Endothelial cell of umbilical vein (primary cell): ENCODE measurements around the gene ZGLP1. TPM values are rescaled to one million over a fixed set of nuclear protein-coding genes. Genes with fewer than 3 reads are reported as not detected.

Experiments used
- BruUV-seq: library from RNA; stranded (reverse); fragments of 400-500 nt; replicated peaks from 2 replicates; lab custom pipeline; 2021; lab: Mats Ljungman, UMichigan
- CTCF ChIA-PET: fragments of 300-600, 350-600 bp; sonication (Branson Sonifier 250); formaldehyde crosslinking; loops from one replicate; lab custom pipeline; 2021; ENCODE audit warnings: antibody characterized with exemption, inconsistent platforms; lab: Charles Lee
- POLR2A ChIA-PET: fragments of 300-600, 350-600 bp; sonication (Branson Sonifier 250); formaldehyde crosslinking; loops from one replicate; lab custom pipeline; 2021; ENCODE audit warnings: antibody characterized with exemption, inconsistent platforms; lab: Charles Lee
- DNase-seq: peaks from one replicate; pipeline ENCODE4 v3.0.0-alpha.2; 2011; ENCODE audit warnings: low read depth, low spot score
- FAIRE-seq: peaks from 2 replicates; lab custom pipeline; 2011; peaks lifted over from hg19 to GRCh38; lab: Jason Lieb, UNC
- H2AFZ ChIP-seq: 2 replicates; pipeline ENCODE4 v1.6.0; 2012; ENCODE audit warnings: low read depth, low read length, control low read depth, inconsistent platforms
- H3K27ac ChIP-seq: 2 replicates; pipeline ENCODE4 v1.5.1; 2011; ENCODE audit warnings: low read depth, mild to moderate bottlenecking, control low read depth, low read length, moderate library complexity; ENCODE audit not compliant: insufficient read depth
- H3K27me3 ChIP-seq, 2 experiments: 2 replicates each; pipeline versions ENCODE4 v1.6.0 to v1.6.1; 2011; ENCODE audit warnings: low read length in 2 of 2, mixed read lengths in 1 of 2; ENCODE audit not compliant: control insufficient read depth in 2 of 2, insufficient read depth in 2 of 2
- H3K36me3 ChIP-seq, 2 experiments: 2 replicates in 1 of 2; 3 replicates in 1 of 2; pipeline ENCODE4 v1.5.1; 2011; ENCODE audit warnings: low read length in 2 of 2, mild to moderate bottlenecking in 1 of 2, moderate library complexity in 1 of 2; ENCODE audit not compliant: control insufficient read depth in 2 of 2, insufficient read depth in 2 of 2; ENCODE audit errors: extremely low read depth in 1 of 2
- H3K4me1 ChIP-seq: 3 replicates; pipeline ENCODE4 v1.5.1; 2011; ENCODE audit warnings: mild to moderate bottlenecking, low read length; ENCODE audit not compliant: control insufficient read depth, insufficient read depth; ENCODE audit errors: extremely low read depth
- H3K4me2 ChIP-seq: 2 replicates; pipeline ENCODE4 v1.6.1; 2011; ENCODE audit warnings: low read length, control low read depth, mixed read lengths; ENCODE audit not compliant: insufficient read depth
- H3K4me3 ChIP-seq, 3 experiments: fragments of 200-600 bp in 1 of 3; sonication (generic), shearing (Covaris generic) in 1 of 3; replicated peaks in 1 of 3; 2 replicates each; pipeline ENCODE4 v1.5.1; 2011 to 2016; ENCODE audit warnings: control low read depth in 3 of 3, low read length in 3 of 3, mild to moderate bottlenecking in 2 of 3, inconsistent platforms in 1 of 3, low read depth in 1 of 3, moderate library complexity in 1 of 3; ENCODE audit not compliant: insufficient read depth in 1 of 3
- H3K79me2 ChIP-seq: 2 replicates; pipeline ENCODE4 v1.6.0; 2012; ENCODE audit warnings: low read length, inconsistent platforms; ENCODE audit not compliant: control insufficient read depth, insufficient read depth
- H3K9ac ChIP-seq: replicated peaks from 2 replicates; pipeline ENCODE3; 2011; ENCODE audit warnings: low read length, control low read depth; ENCODE audit not compliant: insufficient read depth; ENCODE audit errors: extremely low read depth
- H3K9me1 ChIP-seq: replicated peaks from 3 replicates; pipeline ENCODE4 v1.6.0; 2011; ENCODE audit warnings: mild to moderate bottlenecking, low read length; ENCODE audit not compliant: control insufficient read depth, insufficient read depth; ENCODE audit errors: extremely low read depth
- H3K9me3 ChIP-seq: replicated peaks from 2 replicates; pipeline ENCODE4 v1.5.1; 2012; ENCODE audit warnings: low read length, inconsistent platforms; ENCODE audit not compliant: control insufficient read depth, insufficient read depth
- H4K20me1 ChIP-seq: replicated peaks from 2 replicates; pipeline ENCODE3; 2011; ENCODE audit warnings: mild to moderate bottlenecking, low read length; ENCODE audit not compliant: control insufficient read depth, insufficient read depth; ENCODE audit errors: extremely low read depth
- CTCF ChIP-seq, 2 donors: IDR thresholded peaks; 1 replicate in 1 of 2; 2 replicates in 1 of 2; pipeline ENCODE4 v1.5.1; 2011; ENCODE audit warnings: low read length in 2 of 2, mild to moderate bottlenecking in 2 of 2, moderate library complexity in 2 of 2, control low read depth in 1 of 2, inconsistent platforms in 1 of 2, low read depth in 1 of 2; ENCODE audit not compliant: insufficient read depth in 1 of 2; ENCODE audit errors: extremely low read depth in 1 of 2
- FOS ChIP-seq: IDR thresholded peaks from 2 replicates; pipeline ENCODE4 v1.6.1; 2011; ENCODE audit warnings: mild to moderate bottlenecking, low read length, moderate library complexity, borderline replicate concordance; ENCODE audit not compliant: insufficient read depth
- MAX ChIP-seq: IDR thresholded peaks from 2 replicates; pipeline ENCODE4 v1.6.1; 2011; ENCODE audit not compliant: insufficient read depth, insufficient read length
- MYC ChIP-seq: IDR thresholded peaks from one replicate; pipeline ENCODE4 v1.6.1; 2011; ENCODE audit warnings: mild to moderate bottlenecking, low read depth, low read length
- dilution Hi-C: fragments of 300-500 bp; cut with MboI; formaldehyde crosslinking; loops from one replicate; pipeline ENCODE4 v1.15.0; 2019; ENCODE audit warnings: low sequenced_read_pairs; ENCODE audit not compliant: extremely low pct_ligation_motif_present
- intact Hi-C: fragments of 100-400 bp; cut with micrococcal nuclease; formaldehyde crosslinking; loops from one replicate; pipeline ENCODE4 v1.10.0; 2022
- polyA plus RNA-seq, 4 experiments: library from polyadenylated mRNA; depleted of rRNA in 3 of 4; stranded (reverse) in 3 of 4; unstranded in 1 of 4; fragments of >200 nt; gene quantifications; 2 replicates each; pipeline versions ENCODE4 v1.2.1 to v1.2.3, GENCODE V29; 2011 to 2012; ENCODE audit warnings: missing spikeins in 1 of 4
- total RNA-seq: library from RNA; stranded (reverse); gene quantifications from 2 replicates; pipeline ENCODE4 v1.2.3, GENCODE V29; 2021

The ZGLP1 gene
- total and polyA plus RNA-seq, 2 donors (not counting 3 experiments of a cell fraction or from before 2014, with no cell fraction given), result 1.6 to 2.9 TPM

- FAIRE-seq, result peak; percentile 84
- DNase-seq, result peak; percentile 90
- no peaks in the 10 kb centered on the region for H3K36me3 ChIP-seq
- no peaks in the 10 kb centered on the region for H3K27me3 ChIP-seq
- peak; percentile 88 to 93 for TF ChIP-seq CTCF (IDR thresholded peaks at IDR 0.05; ENCODE audit: extremely low read depth in 1 of 2, insufficient read depth in 1 of 2, low read depth in 1 of 2, low read length in 2 of 2)
- no peak for TF ChIP-seq FOS
- no peak for TF ChIP-seq MYC
- peak; percentile 11 for TF ChIP-seq MAX
- dilution Hi-C loops, result no loop called here
- no peak overlapping the region for H3K4me3 ChIP-seq
- H3K9me3 ChIP-seq, result no peaks in the 10 kb centered on the region
- CTCF ChIA-PET, result interaction anchor here (0.6 to 9.0 kb wide), 34 partner anchors 10 to 154 kb away, joined by 3 to 411 read pairs (median 6); partner anchors contain the start of genes CDC37, FDX2, ICAM4 and ICAM5
- H2AFZ ChIP-seq, result peak overlapping the region; percentile 9
- no peaks in the 10 kb centered on the region for H4K20me1 ChIP-seq
- peak overlapping the region; percentile 73 for H3K27ac ChIP-seq
- peaks cover 36% of the 10 kb centered on the region for H3K4me1 ChIP-seq
- POLR2A ChIA-PET, result interaction anchor here (0.7 to 2.6 kb wide), 6 partner anchors 9 to 121 kb away, joined by 5 to 15 read pairs (median 12); partner anchors contain the start of genes ICAM4 and ICAM5
- BruUV-seq, result no TSS peak
- peak overlapping the region; percentile 50 for H3K4me2 ChIP-seq
- peak overlapping the region; percentile 61 for H3K9ac ChIP-seq
- no peaks in the 10 kb centered on the region for H3K79me2 ChIP-seq
- H3K9me1 ChIP-seq, result no peaks in the 10 kb centered on the region
- intact Hi-C loops, result loop anchor here (1.0 to 5.0 kb wide), 5 partner anchors 17 to 120 kb away; partner anchors contain the start of genes FDX2, ICAM4, RAVER1 and TYK2
These were observed 40.1 kb downstream of the ZGLP1 start for GRCh38 chr19:10269333-10270179.
